HT1080 (cell line): ENCODE measurements around the gene TBC1D25. TPM values are rescaled to one million over a fixed set of nuclear protein-coding genes. Genes with fewer than 3 reads are reported as not detected.
A peak's percentile ranks its signal among the peaks of the same experiment; 100 is the strongest.
"Not testable (repeated sequence)": the region's sequence is repeated elsewhere in the genome, so short reads cannot be mapped to it uniquely, and the experiment has no call there.

Experiments
- DNase-seq: peaks from one replicate; pipeline ENCODE4 v3.0.0-alpha.2; 2015; ENCODE audit warnings: low read depth
- total RNA-seq: library from RNA; depleted of rRNA; stranded (reverse); fragments of >200 nt; shearing (Covaris generic); gene quantifications from 2 replicates; pipeline ENCODE4 v1.2.3, GENCODE V29; 2014

TBC1D25 gene
- total RNA-seq, 1 experiment from 2014 or later: 7.1 TPM

GRCh38 chrX:48515842-48516241 lies 23.7 kb upstream of the TBC1D25 start:
- no peak for DNase-seq

DNA sequence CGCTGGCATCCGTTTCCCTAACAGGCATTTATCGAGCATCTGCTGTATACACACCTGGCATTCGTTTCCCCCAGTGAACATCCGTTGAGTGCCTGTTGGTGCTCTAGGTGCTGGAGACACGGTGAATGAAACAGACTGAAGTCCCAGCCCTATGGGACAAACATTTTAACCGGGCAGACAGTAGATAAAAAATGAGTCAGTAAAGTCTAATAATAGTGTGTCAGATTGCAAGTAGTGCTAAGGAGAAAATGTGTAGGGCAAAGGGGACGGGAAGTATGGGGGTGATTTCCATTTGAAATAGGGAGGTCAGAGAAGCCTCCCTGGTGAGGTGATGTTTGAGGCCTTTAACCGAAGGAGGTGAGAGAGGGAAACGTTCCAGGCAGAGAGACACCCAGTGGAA lies 23.2 kb upstream of the TBC1D25 start:
- DNase-seq: no peak

DNA sequence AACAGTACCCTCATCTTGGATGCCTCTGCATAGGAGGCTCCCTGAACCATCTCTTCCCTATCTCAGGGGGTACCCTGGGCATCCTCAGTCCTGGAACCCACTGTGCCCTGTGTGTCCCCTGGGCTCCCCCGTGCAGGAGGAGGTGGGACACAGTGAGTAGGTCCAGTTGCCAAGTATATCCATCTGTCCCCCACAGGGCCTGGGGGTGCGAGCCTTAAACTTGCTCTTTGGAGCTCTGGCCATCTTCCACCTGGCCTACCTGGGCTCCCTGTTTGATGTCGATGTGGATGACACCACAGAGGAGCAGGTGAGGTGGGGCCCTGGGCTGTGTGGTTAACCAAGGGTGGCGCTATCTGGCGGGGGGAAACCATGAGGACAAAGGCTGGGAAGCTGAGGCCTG lies 22.5 kb upstream of the TBC1D25 start:
- no peak for DNase-seq

- not testable (repeated sequence) for DNase-seq
Measured at GRCh38 chrX:48519481-48519880, 20.0 kb upstream of the TBC1D25 start.

GRCh38 chrX:48520455-48520854 lies 19.1 kb upstream of the TBC1D25 start:
- DNase-seq: no peak

DNA sequence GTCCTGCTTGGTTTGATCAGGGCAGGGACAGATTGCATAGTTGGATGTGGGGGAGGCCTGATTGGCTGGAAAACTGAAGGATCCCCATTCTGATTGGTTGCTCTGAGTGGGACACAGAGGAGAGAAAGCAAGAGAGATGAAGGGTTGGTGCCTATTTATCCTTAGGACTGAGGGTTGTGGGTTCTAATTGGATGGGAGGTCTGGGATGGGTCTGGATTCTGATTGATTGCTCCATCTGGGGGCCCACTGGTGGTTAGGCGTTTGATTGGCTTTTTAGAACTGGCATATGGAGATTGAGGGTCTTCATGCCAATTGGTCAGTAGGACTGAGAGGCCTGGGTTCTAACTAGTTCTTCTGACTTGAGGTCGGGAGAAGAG lies 18.6 kb upstream of the TBC1D25 start:
- peak; percentile 38 for DNase-seq

GRCh38 chrX:48521353-48522243 lies 17.9 kb upstream of the TBC1D25 start, which contains the start of gene EBP:
TSS of gene EBP (plus strand) at chrX:48521808. CDS start at chrX:48523772, 1,964 bp downstream.
- DNase-seq: peak; percentile 89

GRCh38 chrX:48522291-48522690 lies 17.2 kb upstream of the TBC1D25 start:
- DNase-seq: no peak

DNA sequence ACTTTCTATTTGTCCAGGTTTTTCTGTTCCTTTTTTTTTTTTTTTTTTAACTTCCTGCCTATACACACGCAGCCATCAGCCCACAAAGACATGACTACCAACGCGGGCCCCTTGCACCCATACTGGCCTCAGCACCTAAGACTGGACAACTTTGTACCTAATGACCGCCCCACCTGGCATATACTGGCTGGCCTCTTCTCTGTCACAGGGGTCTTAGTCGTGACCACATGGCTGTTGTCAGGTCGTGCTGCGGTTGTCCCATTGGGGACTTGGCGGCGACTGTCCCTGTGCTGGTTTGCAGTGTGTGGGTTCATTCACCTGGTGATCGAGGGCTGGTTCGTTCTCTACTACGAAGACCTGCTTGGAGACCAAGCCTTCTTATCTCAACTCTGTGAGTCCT lies 15.8 kb upstream of the TBC1D25 start:
- DNase-seq: no peak

GRCh38 chrX:48525853-48526252 lies 13.7 kb upstream of the TBC1D25 start:
- not testable (repeated sequence) for DNase-seq

DNA sequence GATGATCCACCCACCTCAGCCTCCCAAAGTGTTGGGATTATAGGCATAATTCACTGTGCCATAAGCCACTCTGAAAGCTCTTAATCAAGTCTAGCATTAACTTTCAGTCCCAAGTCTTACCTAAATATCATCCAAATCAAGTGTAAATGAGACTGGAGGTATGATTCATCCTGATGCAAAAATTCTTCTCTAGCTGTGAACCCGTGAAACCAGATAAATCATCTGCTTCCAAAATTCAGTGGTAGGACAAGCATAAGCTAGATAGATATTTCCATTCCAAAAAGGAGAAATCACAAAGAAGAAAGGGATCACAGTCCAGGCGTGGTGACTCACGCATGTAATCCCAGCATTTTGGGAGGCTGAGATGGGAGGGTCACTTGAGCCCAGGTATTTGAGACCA lies 8.8 kb upstream of the TBC1D25 start:
- DNase-seq: no peak

GRCh38 chrX:48531358-48531959 lies 8.1 kb upstream of the TBC1D25 start:
- DNase-seq: peak; percentile 75

DNA sequence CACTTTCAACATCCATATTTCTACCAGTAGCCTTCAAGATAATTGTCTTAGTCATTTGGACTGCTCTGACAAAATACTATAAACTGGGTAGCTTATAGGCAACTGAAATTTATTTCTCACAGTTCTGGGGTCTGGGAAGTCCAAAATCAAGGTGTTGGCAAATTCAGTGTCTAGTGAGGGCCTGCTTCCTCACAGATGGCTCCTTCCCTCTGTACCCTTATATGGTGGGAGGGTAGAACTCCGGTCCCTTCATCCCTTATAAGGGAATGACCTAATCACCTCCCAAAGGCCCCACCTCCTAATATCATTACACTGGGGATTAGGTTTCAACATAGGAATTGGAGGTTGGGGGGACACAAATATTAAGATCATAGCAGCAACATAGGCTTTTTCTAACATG lies 7.4 kb upstream of the TBC1D25 start:
- no peak for DNase-seq

DNA sequence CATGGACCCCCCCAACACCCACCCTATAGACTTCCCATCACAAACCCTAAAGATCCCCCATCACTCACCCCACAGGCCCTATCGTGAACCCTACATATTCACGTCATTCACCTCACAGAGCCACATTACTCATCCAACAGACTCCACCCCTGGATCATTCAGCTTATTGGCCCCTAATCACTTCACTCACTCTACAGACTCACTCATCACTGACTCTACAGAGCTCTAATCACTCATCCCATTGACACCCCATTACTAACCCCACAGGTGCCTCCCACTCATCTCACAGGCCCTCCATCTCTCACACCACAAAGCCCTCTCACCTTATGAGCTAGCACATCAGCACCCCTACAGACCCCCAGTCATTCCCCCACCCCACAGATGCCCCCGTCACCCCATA lies 6.3 kb upstream of the TBC1D25 start:
- DNase-seq: no peak

- no peak for DNase-seq
Measured at GRCh38 chrX:48538641-48539344, 721 bp upstream of the TBC1D25 start.

DNA sequence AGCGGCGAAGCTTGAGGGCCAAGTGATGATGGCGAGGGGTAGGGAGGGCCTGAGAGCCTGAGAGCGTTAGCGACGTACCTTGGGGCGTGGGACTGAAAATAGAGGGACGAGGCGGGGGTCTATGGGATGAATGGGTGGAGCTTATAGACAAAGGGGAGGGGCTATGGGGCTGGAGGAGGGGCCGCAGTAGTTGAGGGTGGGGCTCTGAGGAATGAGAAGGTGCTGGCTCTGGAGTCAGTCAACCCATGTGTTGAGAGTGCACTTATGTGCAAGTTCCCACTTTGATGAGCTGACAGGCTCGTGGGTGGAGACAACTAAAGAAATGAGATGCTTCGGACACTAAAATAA lies 488 bp downstream of the TBC1D25 start:
- no peak for DNase-seq

DNA sequence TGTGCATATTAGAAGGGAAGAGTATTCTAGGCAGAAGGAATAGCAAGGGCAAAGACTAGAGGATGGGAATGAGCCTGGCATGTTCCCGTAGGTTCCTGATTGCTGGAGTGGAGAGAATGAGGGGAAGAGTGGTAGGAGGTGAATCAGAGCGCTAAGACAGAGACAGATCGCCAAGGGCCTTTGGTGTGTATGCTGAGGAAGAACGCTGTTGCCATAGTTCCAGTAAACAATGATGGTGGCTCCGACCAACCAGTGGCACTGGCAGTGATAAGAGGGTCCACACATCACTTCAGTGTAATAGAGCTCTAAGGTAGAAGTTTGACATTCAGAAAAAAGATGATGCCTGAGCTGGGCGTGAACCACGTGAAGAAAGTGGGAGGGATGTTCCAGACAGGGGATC lies 966 bp downstream of the TBC1D25 start:
- DNase-seq: no peak

DNA sequence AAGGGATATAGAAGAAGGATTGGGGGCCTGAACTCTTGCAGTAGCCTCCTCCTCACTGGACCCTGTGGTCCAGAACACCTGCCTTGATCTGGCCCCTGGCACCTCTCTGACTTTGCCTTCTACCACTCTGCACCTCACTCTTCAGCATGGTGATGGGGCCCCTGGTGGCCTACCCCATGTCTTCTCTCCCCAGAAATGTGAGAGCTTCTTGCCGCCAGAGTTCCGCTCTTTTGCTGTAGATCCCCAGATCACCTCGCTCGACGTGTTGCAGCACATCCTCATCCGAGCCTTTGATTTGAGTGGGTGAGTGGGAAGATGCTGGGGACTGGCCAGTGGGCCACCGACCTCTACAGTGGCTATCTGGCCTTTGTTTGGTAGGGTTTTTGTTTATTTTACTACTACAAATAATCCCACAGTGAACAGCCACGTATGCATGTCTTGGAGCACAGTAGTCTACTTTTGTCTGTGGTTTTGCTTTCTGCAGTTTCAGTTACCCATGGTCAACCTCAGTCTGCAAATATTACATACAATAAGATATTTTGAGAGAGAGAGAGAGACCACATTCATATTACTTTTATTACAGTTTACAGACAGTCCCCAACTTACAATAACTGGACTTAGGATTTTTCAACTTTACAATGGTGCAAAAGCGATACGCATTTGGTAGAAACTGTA lies 1.8 kb downstream of the TBC1D25 start:
- DNase-seq: no peak

DNA sequence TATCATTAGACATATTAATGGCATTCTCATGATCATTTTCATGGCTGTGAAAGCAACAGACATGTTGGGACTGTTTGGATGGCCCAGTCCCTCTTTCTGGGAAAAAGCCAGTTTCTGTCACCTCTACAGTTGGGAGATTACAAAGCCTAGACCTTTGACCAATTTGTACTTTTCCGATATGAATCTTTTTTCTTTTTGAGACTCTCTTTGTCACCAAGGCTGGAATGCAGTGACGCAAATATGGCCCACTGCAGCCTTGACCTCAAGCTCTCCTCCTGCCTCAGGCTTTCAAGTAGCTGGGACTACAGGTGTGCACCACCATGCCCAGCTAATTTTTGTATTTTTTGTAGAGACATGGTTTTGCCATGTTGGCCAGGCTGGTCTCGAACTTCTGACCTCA lies 9.4 kb downstream of the TBC1D25 start:
- DNase-seq: no peak

GRCh38 chrX:48555731-48556325 lies 16.3 kb downstream of the TBC1D25 start:
- DNase-seq: not testable (repeated sequence)

DNA sequence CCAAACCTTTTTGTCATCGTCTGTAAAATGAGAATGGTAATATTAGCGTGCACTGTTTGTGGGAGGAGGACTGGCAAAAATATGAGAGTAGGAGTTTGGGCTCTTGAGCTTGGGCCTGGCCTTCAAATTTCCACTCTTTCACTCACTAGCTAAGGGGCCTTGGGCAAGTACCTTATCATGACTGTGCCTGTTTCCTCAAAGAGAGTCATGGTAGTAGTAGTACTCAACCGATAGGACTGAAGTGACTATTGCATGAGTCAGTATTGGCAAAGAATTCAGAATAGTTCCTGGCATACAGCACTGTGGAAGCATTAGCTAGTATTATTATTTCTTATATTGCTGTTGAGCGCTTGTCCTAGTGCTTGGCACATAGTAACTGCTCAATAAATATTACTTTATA lies 18.8 kb downstream of the TBC1D25 start:
- DNase-seq: peak; percentile 76
